Neural progenitor cell (in vitro differentiated cells): Measurements from ENCODE around the gene C20orf141. TPM values are rescaled to one million over a fixed set of nuclear protein-coding genes. Genes with fewer than 3 reads are reported as not detected.
A peak's percentile ranks its signal among the peaks of the same experiment; 100 is the strongest.

ENCODE experiments used
- DNase-seq: peaks from one replicate; pipeline ENCODE4 v3.0.0-alpha.2; 2016; ENCODE audit warnings: low spot score
- H2AFZ ChIP-seq: fragments of 200-600 bp; sonication (generic); replicated peaks from 2 replicates; pipeline ENCODE4 v1.6.1; 2016; ENCODE audit warnings: antibody characterized with exemption
- H3F3A ChIP-seq: fragments of 200-600 bp; sonication (generic); 2 replicates; pipeline ENCODE4 v1.6.1; 2016; ENCODE audit warnings: antibody characterized with exemption, low read depth
- H3K27ac ChIP-seq: fragments of 200-600 bp; sonication (generic); 2 replicates; pipeline ENCODE4 v1.5.1; 2016; ENCODE audit warnings: mild to moderate bottlenecking
- H3K27me3 ChIP-seq: fragments of 200-600 bp; sonication (generic); 2 replicates; pipeline ENCODE4 v1.6.1; 2016; ENCODE audit warnings: mild to moderate bottlenecking, moderate library complexity
- H3K36me3 ChIP-seq: fragments of 200-600 bp; sonication (generic); 2 replicates; pipeline ENCODE4 v1.5.1; 2016
- H3K4me1 ChIP-seq: fragments of 200-600 bp; sonication (generic); 2 replicates; pipeline ENCODE4 v1.6.1; 2016; ENCODE audit warnings: mixed run types
- H3K4me2 ChIP-seq: fragments of 200-600 bp; sonication (generic); 2 replicates; pipeline ENCODE4 v1.6.1; 2016
- H3K4me3 ChIP-seq: fragments of 200-600 bp; sonication (generic); 2 replicates; pipeline ENCODE4 v1.5.1; 2016
- H3K79me2 ChIP-seq: fragments of 200-600 bp; sonication (generic); 2 replicates; pipeline ENCODE4 v1.6.1; 2016; ENCODE audit warnings: low read depth
- H3K9ac ChIP-seq: fragments of 200-600 bp; sonication (generic); 2 replicates; pipeline ENCODE4 v1.6.1; 2016
- H3K9me3 ChIP-seq: fragments of 200-600 bp; sonication (generic); 2 replicates; pipeline ENCODE4 v1.5.1; 2016; ENCODE audit warnings: low read depth
- H4K20me1 ChIP-seq: fragments of 200-600 bp; sonication (generic); 2 replicates; pipeline ENCODE4 v1.6.1; 2016; ENCODE audit warnings: low read depth
- H3K27ac Mint-ChIP-seq: 3 replicates; pipeline ENCODE4 v1.8.0; 2021; ENCODE audit warnings: mixed read lengths
- H3K27me3 Mint-ChIP-seq: 2 replicates; pipeline ENCODE4 v1.8.0; 2022; ENCODE audit warnings: low read depth, mild to moderate bottlenecking, inconsistent platforms, moderate library complexity, mixed read lengths; ENCODE audit not compliant: insufficient read depth
- H3K36me3 Mint-ChIP-seq: 3 replicates; pipeline ENCODE4 v1.8.0; 2021; ENCODE audit warnings: mixed read lengths
- H3K4me1 Mint-ChIP-seq: 3 replicates; pipeline ENCODE4 v1.8.0; 2021; ENCODE audit warnings: mixed read lengths
- H3K4me3 Mint-ChIP-seq: 3 replicates; pipeline ENCODE4 v1.8.0; 2021; ENCODE audit warnings: mild to moderate bottlenecking, moderate library complexity, mixed read lengths
- H3K9me3 Mint-ChIP-seq: 3 replicates; pipeline ENCODE4 v1.8.0; 2020; ENCODE audit warnings: mixed read lengths
- EZH2 ChIP-seq: fragments of 200-600 bp; sonication (generic); IDR thresholded peaks from 2 replicates; pipeline ENCODE4 v1.6.1; 2017; ENCODE audit warnings: antibody characterized with exemption, mild to moderate bottlenecking, moderate library complexity
- EZH2phosphoT487 ChIP-seq: fragments of 200-600 bp; sonication (generic); IDR thresholded peaks from 2 replicates; pipeline ENCODE4 v1.6.1; 2017; ENCODE audit warnings: antibody characterized with exemption
- total RNA-seq: library from RNA; depleted of rRNA; stranded (reverse); fragments of >200 nt; gene quantifications from 2 replicates; pipeline ENCODE4 v1.2.3, GENCODE V29; 2015; ENCODE audit warnings: low replicate concordance
- TF ChIP-seq, protein P1 (sequence below): fragments of 200-600 bp; sonication (generic); IDR thresholded peaks from 2 replicates; pipeline ENCODE4 v1.5.1; 2017; ENCODE audit warnings: antibody characterized with exemption, mild to moderate bottlenecking

Gene C20orf141
- total RNA-seq, 1 donor from 2014 or later, result not detected

DNA sequence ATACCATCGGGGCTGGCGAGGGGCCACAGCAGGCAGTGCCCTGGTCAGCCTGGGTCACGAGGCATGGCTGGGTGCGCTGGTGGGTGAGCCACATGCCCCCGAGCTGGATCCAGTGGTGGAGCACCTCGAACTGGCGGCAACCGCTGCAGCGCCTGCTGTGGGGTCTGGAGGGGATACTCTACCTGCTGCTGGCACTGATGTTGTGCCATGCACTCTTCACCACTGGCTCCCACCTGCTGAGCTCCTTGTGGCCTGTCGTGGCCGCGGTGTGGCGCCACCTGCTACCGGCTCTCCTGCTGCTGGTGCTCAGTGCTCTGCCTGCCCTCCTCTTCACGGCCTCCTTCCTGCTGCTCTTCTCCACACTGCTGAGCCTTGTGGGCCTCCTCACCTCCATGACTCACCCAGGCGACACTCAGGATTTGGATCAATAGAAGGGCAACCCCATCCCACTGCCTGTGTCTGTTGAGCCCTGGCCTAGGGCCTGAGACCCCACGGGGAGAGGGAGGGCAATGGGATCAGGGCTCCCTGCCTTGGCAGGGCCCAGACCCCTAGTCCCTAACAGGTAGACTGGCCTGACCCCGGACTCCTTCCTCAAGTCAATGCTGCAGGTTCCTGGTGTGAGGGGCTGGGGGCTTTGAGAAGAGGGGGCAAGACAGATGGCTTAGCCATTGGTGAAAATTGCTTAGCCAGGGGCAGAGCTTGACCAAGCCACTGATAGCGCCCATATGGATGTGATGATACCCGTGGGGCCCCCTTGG, 2.0 kb downstream of the C20orf141 start:
- DNase-seq, result peak; percentile 33
- no peaks in the 10 kb centered on the region for H3K79me2 ChIP-seq
- no peak overlapping the region for H2AFZ ChIP-seq
- Mint-ChIP-seq H3K4me1 (peaks cover 16% of the 10 kb centered on the region), H3K27ac (no peak overlapping the region), H3K4me3 (no peak overlapping the region), H3K9me3 (peaks cover 24% of the 10 kb centered on the region), H3K27me3 (peaks cover 28% of the 10 kb centered on the region), H3K36me3 (no peaks in the 10 kb centered on the region)
- no peaks in the 10 kb centered on the region for H3K36me3 ChIP-seq
- H3K4me3 ChIP-seq, result no peak overlapping the region
- TF ChIP-seq, protein P1, sequence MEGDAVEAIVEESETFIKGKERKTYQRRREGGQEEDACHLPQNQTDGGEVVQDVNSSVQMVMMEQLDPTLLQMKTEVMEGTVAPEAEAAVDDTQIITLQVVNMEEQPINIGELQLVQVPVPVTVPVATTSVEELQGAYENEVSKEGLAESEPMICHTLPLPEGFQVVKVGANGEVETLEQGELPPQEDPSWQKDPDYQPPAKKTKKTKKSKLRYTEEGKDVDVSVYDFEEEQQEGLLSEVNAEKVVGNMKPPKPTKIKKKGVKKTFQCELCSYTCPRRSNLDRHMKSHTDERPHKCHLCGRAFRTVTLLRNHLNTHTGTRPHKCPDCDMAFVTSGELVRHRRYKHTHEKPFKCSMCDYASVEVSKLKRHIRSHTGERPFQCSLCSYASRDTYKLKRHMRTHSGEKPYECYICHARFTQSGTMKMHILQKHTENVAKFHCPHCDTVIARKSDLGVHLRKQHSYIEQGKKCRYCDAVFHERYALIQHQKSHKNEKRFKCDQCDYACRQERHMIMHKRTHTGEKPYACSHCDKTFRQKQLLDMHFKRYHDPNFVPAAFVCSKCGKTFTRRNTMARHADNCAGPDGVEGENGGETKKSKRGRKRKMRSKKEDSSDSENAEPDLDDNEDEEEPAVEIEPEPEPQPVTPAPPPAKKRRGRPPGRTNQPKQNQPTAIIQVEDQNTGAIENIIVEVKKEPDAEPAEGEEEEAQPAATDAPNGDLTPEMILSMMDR, result peak; percentile 38
- TF ChIP-seq EZH2phosphoT487, result no peak
- H3F3A ChIP-seq, result peaks cover 15% of the 10 kb centered on the region
- H3K9me3 ChIP-seq, result no peaks in the 10 kb centered on the region
- no peak overlapping the region for H3K9ac ChIP-seq
- no peak overlapping the region for H3K4me2 ChIP-seq
- H3K4me1 ChIP-seq, result peaks cover 15% of the 10 kb centered on the region
- no peaks in the 10 kb centered on the region for H4K20me1 ChIP-seq
- peaks cover 41% of the 10 kb centered on the region for H3K27me3 ChIP-seq
- no peak overlapping the region for H3K27ac ChIP-seq

DNA sequence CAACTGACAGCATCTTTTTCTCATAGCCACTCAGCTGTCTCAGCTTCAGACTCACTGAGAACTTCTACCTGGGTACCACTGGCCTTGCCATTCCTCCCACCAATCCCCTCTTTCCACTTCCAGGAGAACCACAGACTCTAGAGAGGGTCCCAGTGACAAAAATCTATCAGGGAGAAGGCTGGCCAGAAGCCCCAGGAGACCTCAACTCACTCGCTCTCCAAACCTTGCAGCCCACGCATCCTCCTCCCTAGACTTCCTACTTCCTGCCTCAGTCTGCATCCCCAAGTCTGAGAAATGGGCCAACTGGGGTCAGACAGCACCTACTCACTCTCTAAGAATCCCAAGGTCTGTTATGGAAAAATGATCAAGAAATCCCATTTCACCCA, 2.5 kb downstream of the C20orf141 start:
- DNase-seq, result no peak

GRCh38 chr20:2817891-2818595, 3.3 kb downstream of the C20orf141 start:
- H3K9me3 Mint-ChIP-seq, result peaks cover 15% of the 10 kb centered on the region
- TF ChIP-seq EZH2phosphoT487 (no peak), EZH2 (no peak)
- TF ChIP-seq, protein P1, result no peak
- H2AFZ ChIP-seq, result no peak overlapping the region
- no peaks in the 10 kb centered on the region for H3K79me2 ChIP-seq
- H3K4me3 Mint-ChIP-seq, result no peak overlapping the region
- peaks cover 40% of the 10 kb centered on the region for H3K27me3 ChIP-seq
- peaks cover 19% of the 10 kb centered on the region for H3F3A ChIP-seq
- H3K9ac ChIP-seq, result no peak overlapping the region
- peaks cover 20% of the 10 kb centered on the region for H3K4me1 ChIP-seq
- DNase-seq, result no peak
- peaks cover 24% of the 10 kb centered on the region for H3K27me3 Mint-ChIP-seq
- H3K27ac ChIP-seq, result no peak overlapping the region
- H3K4me3 ChIP-seq, result no peak overlapping the region
- H3K4me1 Mint-ChIP-seq, result peaks cover 17% of the 10 kb centered on the region
- H3K36me3 Mint-ChIP-seq, result no peaks in the 10 kb centered on the region
- no peaks in the 10 kb centered on the region for H3K9me3 ChIP-seq
- H3K36me3 ChIP-seq, result no peaks in the 10 kb centered on the region
- H3K4me2 ChIP-seq, result no peak overlapping the region
- H3K27ac Mint-ChIP-seq, result no peak overlapping the region
- H4K20me1 ChIP-seq, result no peaks in the 10 kb centered on the region

More for the DNA sequence above, 2.5 kb downstream of the C20orf141 start:
- no peak overlapping the region for H3K4me3 ChIP-seq
- peaks cover 20% of the 10 kb centered on the region for H3K4me1 ChIP-seq
- H3K9ac ChIP-seq, result no peak overlapping the region
- Mint-ChIP-seq H3K4me3 (no peak overlapping the region), H3K9me3 (peaks cover 18% of the 10 kb centered on the region), H3K27me3 (peaks cover 28% of the 10 kb centered on the region), H3K36me3 (no peaks in the 10 kb centered on the region), H3K4me1 (peaks cover 17% of the 10 kb centered on the region), H3K27ac (no peak overlapping the region)
- H4K20me1 ChIP-seq, result no peaks in the 10 kb centered on the region
- H2AFZ ChIP-seq, result no peak overlapping the region
- peaks cover 19% of the 10 kb centered on the region for H3F3A ChIP-seq
- H3K36me3 ChIP-seq, result no peaks in the 10 kb centered on the region
- no peak overlapping the region for H3K27ac ChIP-seq
- TF ChIP-seq EZH2, result no peak
- TF ChIP-seq, protein P1, result no peak
- TF ChIP-seq EZH2phosphoT487, result no peak
- no peaks in the 10 kb centered on the region for H3K79me2 ChIP-seq
- H3K27me3 ChIP-seq, result peaks cover 41% of the 10 kb centered on the region
- no peak overlapping the region for H3K4me2 ChIP-seq
- H3K9me3 ChIP-seq, result no peaks in the 10 kb centered on the region
